Measurements from ENCODE around the gene NMNAT1. TPM values are rescaled to one million over a fixed set of nuclear protein-coding genes. Genes with fewer than 3 reads are reported as not detected.

NMNAT1 gene
- total RNA-seq, 1 experiment from 2014 or later, result 8.6 TPM

DNA sequence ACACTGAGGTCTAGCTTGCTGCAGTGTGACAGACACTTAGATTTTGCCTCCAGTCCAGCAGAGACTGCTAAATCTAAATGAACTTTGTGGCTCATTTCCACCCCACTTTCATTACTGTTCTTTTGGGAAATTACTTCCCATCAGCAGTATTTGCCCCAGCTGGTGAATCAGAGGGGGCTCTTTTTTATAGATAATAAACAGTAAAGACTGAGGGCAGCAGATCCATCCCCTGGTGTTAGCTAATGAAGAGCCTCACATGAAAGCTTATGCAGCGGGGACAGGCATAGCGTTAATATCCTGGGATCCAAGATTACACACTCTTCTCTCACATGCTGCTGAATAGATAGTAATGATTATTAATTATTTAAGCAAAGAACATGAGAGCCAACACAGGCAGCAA lies 26.8 kb upstream of the NMNAT1 start:
- ChIA-PET CTCF (no interaction called here), RAD21 (ENCODE audit: low non-redundant PET in 1 of 2, low total read pairs in 2 of 2, uncharacterized antibody in 2 of 2, unreplicated experiment in 2 of 2) (no interaction called here), POLR2A (interaction anchor here (1.2 kb wide), 1 partner anchor 27 kb away, joined by 4 read pairs; the partner anchor contains the start of genes LZIC and NMNAT1)
- no peak overlapping the region for H3K9ac ChIP-seq (ENCODE audit: low read length)
- DNase-seq (ENCODE audit: low read depth, low spot score) (no peak), ATAC-seq (no peak)
- no peaks in the 10 kb centered on the region for H3K79me2 ChIP-seq (ENCODE audit: insufficient read depth, low read length)
- no peaks in the 10 kb centered on the region for H3K9me3 ChIP-seq (ENCODE audit: control insufficient read depth in 1 of 2, insufficient read depth in 1 of 2, low read depth in 1 of 2, low read length in 2 of 2)
- no peak overlapping the region for H3K4me3 ChIP-seq (replicated peaks in 1 of 2; ENCODE audit: low read depth in 1 of 2, low read length in 2 of 2)
- H3K4me2 ChIP-seq (ENCODE audit: low read length), result no peak overlapping the region
- H3K36me3 ChIP-seq (ENCODE audit: control insufficient read depth in 1 of 2, insufficient read depth in 2 of 2, low read length in 2 of 2), result no peaks in the 10 kb centered on the region
- BruUV-seq (replicated peaks), result no TSS peak
- H2AFZ ChIP-seq (ENCODE audit: low read depth, low read length, poor library complexity, severe bottlenecking), result no peak overlapping the region
- H4K20me1 ChIP-seq (ENCODE audit: insufficient read depth), result no peaks in the 10 kb centered on the region
- TF ChIP-seq EZH2 (IDR thresholded peaks at IDR 0.05), result no peak
- TF ChIP-seq CTCF (IDR thresholded peaks at IDR 0.05 in 2 of 3, conservative IDR thresholded peaks at IDR 0.05 in 1 of 3; ENCODE audit: borderline replicate concordance in 1 of 3, insufficient read depth in 1 of 3, low read depth in 2 of 3, low read length in 2 of 3), result no peak
- TF ChIP-seq JUND (IDR thresholded peaks at IDR 0.05), result no peak
- no peak for TF ChIP-seq ATF3 (IDR thresholded peaks at IDR 0.05)
- no peak for TF ChIP-seq SRF (IDR thresholded peaks at IDR 0.05; ENCODE audit: low read depth)
- TF ChIP-seq RAD21 (IDR thresholded peaks at IDR 0.05; ENCODE audit: low read depth), result no peak
- TF ChIP-seq, protein P1, sequence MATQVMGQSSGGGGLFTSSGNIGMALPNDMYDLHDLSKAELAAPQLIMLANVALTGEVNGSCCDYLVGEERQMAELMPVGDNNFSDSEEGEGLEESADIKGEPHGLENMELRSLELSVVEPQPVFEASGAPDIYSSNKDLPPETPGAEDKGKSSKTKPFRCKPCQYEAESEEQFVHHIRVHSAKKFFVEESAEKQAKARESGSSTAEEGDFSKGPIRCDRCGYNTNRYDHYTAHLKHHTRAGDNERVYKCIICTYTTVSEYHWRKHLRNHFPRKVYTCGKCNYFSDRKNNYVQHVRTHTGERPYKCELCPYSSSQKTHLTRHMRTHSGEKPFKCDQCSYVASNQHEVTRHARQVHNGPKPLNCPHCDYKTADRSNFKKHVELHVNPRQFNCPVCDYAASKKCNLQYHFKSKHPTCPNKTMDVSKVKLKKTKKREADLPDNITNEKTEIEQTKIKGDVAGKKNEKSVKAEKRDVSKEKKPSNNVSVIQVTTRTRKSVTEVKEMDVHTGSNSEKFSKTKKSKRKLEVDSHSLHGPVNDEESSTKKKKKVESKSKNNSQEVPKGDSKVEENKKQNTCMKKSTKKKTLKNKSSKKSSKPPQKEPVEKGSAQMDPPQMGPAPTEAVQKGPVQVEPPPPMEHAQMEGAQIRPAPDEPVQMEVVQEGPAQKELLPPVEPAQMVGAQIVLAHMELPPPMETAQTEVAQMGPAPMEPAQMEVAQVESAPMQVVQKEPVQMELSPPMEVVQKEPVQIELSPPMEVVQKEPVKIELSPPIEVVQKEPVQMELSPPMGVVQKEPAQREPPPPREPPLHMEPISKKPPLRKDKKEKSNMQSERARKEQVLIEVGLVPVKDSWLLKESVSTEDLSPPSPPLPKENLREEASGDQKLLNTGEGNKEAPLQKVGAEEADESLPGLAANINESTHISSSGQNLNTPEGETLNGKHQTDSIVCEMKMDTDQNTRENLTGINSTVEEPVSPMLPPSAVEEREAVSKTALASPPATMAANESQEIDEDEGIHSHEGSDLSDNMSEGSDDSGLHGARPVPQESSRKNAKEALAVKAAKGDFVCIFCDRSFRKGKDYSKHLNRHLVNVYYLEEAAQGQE (IDR thresholded peaks at IDR 0.05; ENCODE audit: low read depth), result no peak
- TF ChIP-seq POLR2A (IDR thresholded peaks at IDR 0.05; ENCODE audit: borderline replicate concordance, extremely low read depth, insufficient read depth, insufficient read length), result no peak
- TF ChIP-seq FOSL1 (IDR thresholded peaks at IDR 0.05; ENCODE audit: low read depth), result no peak
- no peak for TF ChIP-seq TCF7L2 (IDR thresholded peaks at IDR 0.05; ENCODE audit: borderline replicate concordance, extremely low read depth, insufficient read depth, insufficient read length)
- no peak for TF ChIP-seq EZH2phosphoT487 (IDR thresholded peaks at IDR 0.05; ENCODE audit: borderline replicate concordance)
- TF ChIP-seq, protein P2, sequence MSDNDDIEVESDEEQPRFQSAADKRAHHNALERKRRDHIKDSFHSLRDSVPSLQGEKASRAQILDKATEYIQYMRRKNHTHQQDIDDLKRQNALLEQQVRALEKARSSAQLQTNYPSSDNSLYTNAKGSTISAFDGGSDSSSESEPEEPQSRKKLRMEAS (IDR thresholded peaks at IDR 0.05), result no peak
- no peak for TF ChIP-seq SIN3A (IDR thresholded peaks at IDR 0.05; ENCODE audit: low read depth)
- TF ChIP-seq ELF1 (IDR thresholded peaks at IDR 0.05; ENCODE audit: borderline replicate concordance, low read depth), result no peak
- TF ChIP-seq YY1 (IDR thresholded peaks at IDR 0.05; ENCODE audit: extremely low read depth, insufficient replicate concordance, low read depth, low read length), result no peak
- TF ChIP-seq CBX3 (IDR thresholded peaks at IDR 0.05; ENCODE audit: low read depth), result no peak
- TF ChIP-seq ZBTB33 (IDR thresholded peaks at IDR 0.05; ENCODE audit: extremely low read depth, insufficient replicate concordance, low read length), result no peak
- no peaks in the 10 kb centered on the region for H3K9me2 ChIP-seq (ENCODE audit: insufficient read depth)
- no peaks in the 10 kb centered on the region for H3K27me3 ChIP-seq (ENCODE audit: insufficient read depth, low read length)
- no peak overlapping the region for H3K27ac ChIP-seq (ENCODE audit: low read depth, low read length)
- peaks cover under 1 to 1% of the 10 kb centered on the region in 2 experiments for H3K4me1 ChIP-seq (ENCODE audit: control insufficient read depth in 1 of 2, insufficient read depth in 2 of 2, low read length in 2 of 2)
- intact Hi-C loops (cut with micrococcal nuclease), result no loop called here

All from HCT116 (cell line).